ENCODE results near the gene C9orf50.
A peak's percentile ranks its signal among the peaks of the same experiment; 100 is the strongest.

Gene C9orf50

GRCh38 chr9:129631674-129632129 lies 10.8 kb upstream of the C9orf50 start:
- DNase-seq (ENCODE audit: low read depth in 2 of 2), result no peak

GRCh38 chr9:129630967-129631673 lies 10.2 kb upstream of the C9orf50 start:
- DNase-seq (ENCODE audit: low read depth in 2 of 2), result no peak

- DNase-seq (ENCODE audit: low read depth in 2 of 2), result no peak
Measured at GRCh38 chr9:129629251-129629820, 8.4 kb upstream of the C9orf50 start.

GRCh38 chr9:129628709-129629108 lies 7.8 kb upstream of the C9orf50 start:
- no peak for DNase-seq (ENCODE audit: low read depth in 2 of 2)

GRCh38 chr9:129627556-129628440 lies 6.9 kb upstream of the C9orf50 start:
- DNase-seq (ENCODE audit: low read depth in 2 of 2), result no peak

GRCh38 chr9:129626625-129627284 lies 5.9 kb upstream of the C9orf50 start:
- DNase-seq (ENCODE audit: low read depth in 2 of 2), result no peak

- peak; percentile 90 for DNase-seq (ENCODE audit: low read depth in 2 of 2)
Measured at GRCh38 chr9:129626079-129626624, 5.3 kb upstream of the C9orf50 start, which contains the start of gene NTMT1. Gene NTMT1 (plus strand): TSS chr9:129626163. CDS start chr9:129632704, 6,541 bp downstream.

GRCh38 chr9:129624947-129625346 lies 4.0 kb upstream of the C9orf50 start:
- no peak for DNase-seq (ENCODE audit: low read depth in 2 of 2)

GRCh38 chr9:129624168-129624759 lies 3.4 kb upstream of the C9orf50 start:
- peak; percentile 63 to 70 for DNase-seq (ENCODE audit: low read depth in 2 of 2)

GRCh38 chr9:129623331-129623730 lies 2.4 kb upstream of the C9orf50 start:
- no peak for DNase-seq (ENCODE audit: low read depth in 2 of 2)

GRCh38 chr9:129619787-129620668 lies 873 bp downstream of the C9orf50 start:
- DNase-seq (ENCODE audit: low read depth in 2 of 2), result no peak

- DNase-seq (ENCODE audit: low read depth in 2 of 2), result no peak
Measured at GRCh38 chr9:129617167-129617566, 3.7 kb downstream of the C9orf50 start.

GRCh38 chr9:129615407-129616285 lies 5.3 kb downstream of the C9orf50 start:
- no peak for DNase-seq (ENCODE audit: low read depth in 2 of 2)

GRCh38 chr9:129614932-129615331 lies 6.0 kb downstream of the C9orf50 start:
- no peak for DNase-seq (ENCODE audit: low read depth in 2 of 2)

- no peak for DNase-seq (ENCODE audit: low read depth in 2 of 2)
Measured at GRCh38 chr9:129613520-129614175, 7.3 kb downstream of the C9orf50 start.

- no peak for DNase-seq (ENCODE audit: low read depth in 2 of 2)
Measured at GRCh38 chr9:129612815-129613519, 7.9 kb downstream of the C9orf50 start.

GRCh38 chr9:129612123-129612522 lies 8.8 kb downstream of the C9orf50 start:
- no peak for DNase-seq (ENCODE audit: low read depth in 2 of 2)

GRCh38 chr9:129611307-129611800 lies 9.5 kb downstream of the C9orf50 start:
- DNase-seq (ENCODE audit: low read depth in 2 of 2), result no peak
